Trophoblast cell (in vitro differentiated cells and primary cell): Measurements from ENCODE around the gene MEGF8.

Experiments
- DNase-seq, 2 donors: peaks; one replicate each; pipeline ENCODE4 v3.0.0-alpha.2; 2016
- H2AFZ ChIP-seq: 2 replicates; pipeline ENCODE4 v1.6.1; 2013; ENCODE audit warnings: low read length, moderate library complexity, mild to moderate bottlenecking; ENCODE audit not compliant: insufficient read depth, poor library complexity
- H2AK5ac ChIP-seq: 2 replicates; pipeline ENCODE4 v1.6.1; 2013; ENCODE audit warnings: mild to moderate bottlenecking, low read length
- H2BK120ac ChIP-seq: 2 replicates; pipeline ENCODE4 v1.6.1; 2013; ENCODE audit warnings: low read length, mild to moderate bottlenecking, moderate library complexity; ENCODE audit not compliant: insufficient read depth, poor library complexity
- H2BK12ac ChIP-seq: 2 replicates; pipeline ENCODE4 v1.6.1; 2013; ENCODE audit warnings: mild to moderate bottlenecking, low read length, moderate library complexity
- H2BK5ac ChIP-seq: 2 replicates; pipeline ENCODE4 v1.6.1; 2013; ENCODE audit warnings: low read length, low read depth, moderate library complexity, mild to moderate bottlenecking; ENCODE audit not compliant: poor library complexity
- H3K14ac ChIP-seq: 2 replicates; pipeline ENCODE4 v1.6.1; 2013; ENCODE audit warnings: mild to moderate bottlenecking, low read length
- H3K18ac ChIP-seq: 2 replicates; pipeline ENCODE4 v1.6.1; 2013; ENCODE audit warnings: mild to moderate bottlenecking, low read length
- H3K23ac ChIP-seq: 2 replicates; pipeline ENCODE4 v1.6.1; 2013; ENCODE audit warnings: low read length
- H3K27ac ChIP-seq: 2 replicates; pipeline ENCODE4 v1.5.1; 2013; ENCODE audit warnings: low read depth, mild to moderate bottlenecking, inconsistent platforms, low read length, moderate library complexity
- H3K27me3 ChIP-seq: 2 replicates; pipeline ENCODE4 v1.6.1; 2013; ENCODE audit warnings: inconsistent platforms, mild to moderate bottlenecking, low read length, moderate library complexity; ENCODE audit not compliant: insufficient read depth
- H3K36me3 ChIP-seq, 2 experiments: 1 replicate in 1 of 2; 2 replicates in 1 of 2; pipeline ENCODE4 v1.6.1; 2013; ENCODE audit warnings: low read length in 2 of 2, mild to moderate bottlenecking in 2 of 2, moderate library complexity in 1 of 2; ENCODE audit not compliant: insufficient read depth in 2 of 2, control insufficient read depth in 1 of 2
- H3K4ac ChIP-seq: 2 replicates; pipeline ENCODE4 v1.6.1; 2013; ENCODE audit warnings: low read depth, mild to moderate bottlenecking, low read length, moderate library complexity
- H3K4me1 ChIP-seq, 2 experiments: 1 replicate in 1 of 2; 2 replicates in 1 of 2; pipeline ENCODE4 v1.6.1; 2013; ENCODE audit warnings: low read length in 2 of 2, mild to moderate bottlenecking in 2 of 2, moderate library complexity in 1 of 2; ENCODE audit not compliant: insufficient read depth in 2 of 2, control insufficient read depth in 1 of 2
- H3K4me2 ChIP-seq: 2 replicates; pipeline ENCODE4 v1.6.1; 2013; ENCODE audit warnings: inconsistent platforms, mild to moderate bottlenecking, low read length, moderate library complexity
- H3K4me3 ChIP-seq: 2 replicates; pipeline ENCODE4 v1.5.1; 2013; ENCODE audit warnings: mild to moderate bottlenecking, low read depth, low read length, inconsistent platforms
- H3K79me1 ChIP-seq: one replicate; pipeline ENCODE4 v1.6.1; 2013; ENCODE audit warnings: low read length
- H3K79me2 ChIP-seq: 2 replicates; pipeline ENCODE4 v1.6.1; 2013; ENCODE audit warnings: low read length, mild to moderate bottlenecking; ENCODE audit not compliant: control insufficient read depth, insufficient read depth, poor library complexity
- H3K9ac ChIP-seq: 2 replicates; pipeline ENCODE4 v1.6.1; 2013; ENCODE audit warnings: mild to moderate bottlenecking, low read length
- H3K9me3 ChIP-seq: 2 replicates; pipeline ENCODE4 v1.6.1; 2013; ENCODE audit warnings: low read depth, mild to moderate bottlenecking, control low read depth, inconsistent platforms, low read length; ENCODE audit not compliant: insufficient read depth
- H4K12ac ChIP-seq: 2 replicates; pipeline ENCODE4 v1.6.1; 2013; ENCODE audit warnings: low read depth, mild to moderate bottlenecking, low read length, moderate library complexity
- H4K8ac ChIP-seq: 2 replicates; pipeline ENCODE4 v1.6.1; 2013; ENCODE audit warnings: low read depth, mild to moderate bottlenecking, low read length, moderate library complexity
- H4K91ac ChIP-seq: one replicate; pipeline ENCODE4 v1.6.1; 2013; ENCODE audit warnings: low read depth, mild to moderate bottlenecking, low read length, moderate library complexity
- WGBS: extraction: QIAGEN DNeasy Blood & Tissue Kit; methylation state at CpG from one replicate; pipeline ENCODE4 v1.1.7; 2013; ENCODE audit warnings: missing lambda C conversion rate; ENCODE audit not compliant: insufficient read length, insufficient coverage; ENCODE audit errors: extremely low coverage; 5-methylcytosine and 5-hydroxymethylcytosine counted together

The MEGF8 gene

DNA sequence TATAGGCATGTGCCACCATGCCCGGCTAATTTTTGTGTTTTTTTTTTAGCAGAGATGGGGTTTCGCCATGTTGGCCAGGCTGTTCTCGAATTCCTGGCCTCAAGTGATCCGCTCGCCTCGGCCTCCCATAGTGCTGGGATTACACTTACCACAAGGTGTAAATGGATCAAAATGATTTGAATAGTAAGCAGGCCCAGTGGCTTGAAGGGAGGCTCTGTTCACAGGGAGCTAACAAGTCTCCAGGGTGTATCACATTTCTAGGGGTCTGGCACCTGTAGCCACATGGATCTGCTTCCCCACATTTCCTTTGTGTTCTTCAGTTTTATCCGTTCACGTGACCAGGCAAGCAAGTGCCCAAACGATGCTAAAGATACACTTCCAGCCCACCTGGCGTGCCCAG, 78.2 kb downstream of the MEGF8 start:
- no peak for DNase-seq
- H3K14ac ChIP-seq = no peak overlapping the region

GRCh38 chr19:42406111-42406510, 80.7 kb downstream of the MEGF8 start:
- Histone ChIP-seq H4K12ac (no peak overlapping the region), H3K36me3 (no peaks in the 10 kb centered on the region), H2AK5ac (no peak overlapping the region), H2BK5ac (no peak overlapping the region), H3K4me2 (no peak overlapping the region), H3K79me2 (peaks cover 2% of the 10 kb centered on the region), H3K27ac (no peak overlapping the region), H2AFZ (no peak overlapping the region), H3K4ac (no peak overlapping the region), H2BK12ac (no peak overlapping the region), H3K4me1 (peaks cover 1 to 5% of the 10 kb centered on the region in 2 experiments), H3K27me3 (peaks cover 2% of the 10 kb centered on the region), H3K18ac (no peak overlapping the region), H3K9ac (no peak overlapping the region), H4K8ac (no peak overlapping the region), H3K4me3 (no peak overlapping the region), H3K23ac (no peak overlapping the region), H2BK120ac (no peak overlapping the region), H3K14ac (no peak overlapping the region), H3K9me3 (no peaks in the 10 kb centered on the region), H4K91ac (no peak overlapping the region), H3K79me1 (peaks cover 2% of the 10 kb centered on the region)
- WGBS = no CpG with 5 or more reads among the region's 11 CpGs
- no peak for DNase-seq

More for the DNA sequence above, 78.2 kb downstream of the MEGF8 start:
- Histone ChIP-seq H3K27ac (no peak overlapping the region), H3K4ac (no peak overlapping the region), H3K4me3 (no peak overlapping the region), H3K4me2 (no peak overlapping the region), H2BK5ac (no peak overlapping the region), H3K27me3 (peaks cover 2% of the 10 kb centered on the region), H3K36me3 (no peaks in the 10 kb centered on the region), H3K79me2 (peaks cover 2% of the 10 kb centered on the region), H3K23ac (no peak overlapping the region), H2AK5ac (no peak overlapping the region), H3K9me3 (no peaks in the 10 kb centered on the region), H3K4me1 (peaks cover 3 to 6% of the 10 kb centered on the region in 2 experiments), H2BK120ac (no peak overlapping the region), H4K91ac (no peak overlapping the region), H3K79me1 (peaks cover 2% of the 10 kb centered on the region), H2BK12ac (no peak overlapping the region), H3K18ac (no peak overlapping the region), H4K12ac (no peak overlapping the region), H2AFZ (no peak overlapping the region), H3K9ac (no peak overlapping the region), H4K8ac (no peak overlapping the region)
- no CpG with 5 or more reads among the region's 10 CpGs for WGBS

DNA sequence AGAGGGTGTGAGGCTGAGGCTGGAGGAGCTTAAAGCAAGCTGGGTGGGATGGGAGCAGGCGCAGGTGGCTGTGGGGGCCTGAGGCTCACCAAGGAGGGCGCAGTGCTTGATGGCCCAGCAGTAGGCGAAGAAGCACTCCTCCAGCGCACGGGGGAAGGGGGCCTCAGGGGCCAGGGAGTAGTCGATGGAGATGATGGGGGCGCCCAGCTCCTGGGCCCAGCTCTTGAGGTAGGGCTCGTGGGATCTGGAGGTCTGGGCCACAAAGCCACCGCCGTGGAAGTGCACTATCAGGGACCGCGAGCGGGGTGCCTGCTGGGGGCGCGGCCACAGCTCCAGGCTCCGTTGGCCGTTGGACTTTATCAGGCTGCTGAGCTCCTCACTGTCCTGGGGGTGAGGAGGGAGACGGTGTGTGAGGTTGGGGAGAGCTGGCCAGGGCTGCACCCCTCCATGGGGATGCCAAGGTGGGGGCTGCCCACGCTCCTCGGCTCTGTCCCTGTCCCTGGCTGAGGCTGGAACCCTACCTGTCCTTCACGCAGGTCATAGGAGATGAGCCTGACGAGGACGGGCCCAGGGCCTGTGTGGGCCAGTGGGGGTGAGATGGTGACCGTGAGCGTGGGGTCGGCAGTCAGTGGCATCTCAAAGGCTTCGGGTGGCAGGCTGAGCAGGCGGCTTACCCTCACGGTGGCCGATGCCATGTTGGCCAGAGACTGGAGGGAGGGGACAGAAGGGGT, 81.8 kb downstream of the MEGF8 start:
- H3K14ac ChIP-seq = no peak overlapping the region
- H3K27me3 ChIP-seq = peaks cover 1% of the 10 kb centered on the region
- no peaks in the 10 kb centered on the region for H3K79me1 ChIP-seq
- H2AK5ac ChIP-seq = no peak overlapping the region
- no peaks in the 10 kb centered on the region for H3K79me2 ChIP-seq
- no peak overlapping the region for H3K4ac ChIP-seq
- DNase-seq = no peak
- H3K4me1 ChIP-seq = no peaks in the 10 kb centered on the region
- no peak overlapping the region for H4K8ac ChIP-seq
- no peak overlapping the region for H3K9ac ChIP-seq
- no peak overlapping the region for H3K27ac ChIP-seq
- H2BK120ac ChIP-seq = no peak overlapping the region
- no peak overlapping the region for H3K4me3 ChIP-seq
- no peak overlapping the region for H3K23ac ChIP-seq
- no peak overlapping the region for H3K18ac ChIP-seq
- H4K12ac ChIP-seq = no peak overlapping the region
- peaks cover 1% of the 10 kb centered on the region for H3K9me3 ChIP-seq
- no peaks in the 10 kb centered on the region for H3K36me3 ChIP-seq
- H4K91ac ChIP-seq = no peak overlapping the region
- H2BK5ac ChIP-seq = no peak overlapping the region
- H2AFZ ChIP-seq = no peak overlapping the region
- no peak overlapping the region for H3K4me2 ChIP-seq
- no peak overlapping the region for H2BK12ac ChIP-seq
- WGBS = no CpG with 5 or more reads among the region's 30 CpGs

- no peaks in the 10 kb centered on the region for H3K4me1 ChIP-seq
- H3K9ac ChIP-seq = no peak overlapping the region
- H2AFZ ChIP-seq = no peak overlapping the region
- no peak for DNase-seq
- no CpG with 5 or more reads among the region's 10 CpGs for WGBS
- no peak overlapping the region for H4K8ac ChIP-seq
- H3K36me3 ChIP-seq = no peaks in the 10 kb centered on the region
- no peak overlapping the region for H3K27ac ChIP-seq
- H3K23ac ChIP-seq = no peak overlapping the region
- no peak overlapping the region for H2AK5ac ChIP-seq
- H3K4ac ChIP-seq = no peak overlapping the region
- H3K27me3 ChIP-seq = no peaks in the 10 kb centered on the region
- no peak overlapping the region for H3K18ac ChIP-seq
- H3K14ac ChIP-seq = no peak overlapping the region
- no peak overlapping the region for H2BK12ac ChIP-seq
- H3K79me1 ChIP-seq = no peaks in the 10 kb centered on the region
- no peak overlapping the region for H4K91ac ChIP-seq
- no peak overlapping the region for H3K4me2 ChIP-seq
- no peak overlapping the region for H3K4me3 ChIP-seq
- H2BK120ac ChIP-seq = no peak overlapping the region
- no peak overlapping the region for H2BK5ac ChIP-seq
- H4K12ac ChIP-seq = no peak overlapping the region
- H3K79me2 ChIP-seq = no peaks in the 10 kb centered on the region
- H3K9me3 ChIP-seq = peaks cover 1% of the 10 kb centered on the region
Measured at GRCh38 chr19:42407816-42408175, 82.4 kb downstream of the MEGF8 start.
